IPS-18a (cell line): Measurements from ENCODE around the gene SHROOM3.

Experiments
- H3K27ac ChIP-seq: one replicate; pipeline ENCODE4 v1.5.1; 2013; ENCODE audit warnings: low read length
- H3K27me3 ChIP-seq: one replicate; pipeline ENCODE4 v1.6.1; 2013; ENCODE audit warnings: mild to moderate bottlenecking, low read length; ENCODE audit not compliant: control insufficient read depth, insufficient read depth
- H3K36me3 ChIP-seq: one replicate; pipeline ENCODE4 v1.6.1; 2013; ENCODE audit warnings: low read depth, low read length; ENCODE audit not compliant: control insufficient read depth
- H3K4me1 ChIP-seq: one replicate; pipeline ENCODE4 v1.6.1; 2013; ENCODE audit warnings: low read depth, low read length; ENCODE audit not compliant: control insufficient read depth
- H3K4me3 ChIP-seq: one replicate; pipeline ENCODE4 v1.5.1; 2013; ENCODE audit warnings: low read length
- H3K9ac ChIP-seq: one replicate; pipeline ENCODE4 v1.6.1; 2013; ENCODE audit warnings: mild to moderate bottlenecking, low read length, moderate library complexity
- H3K9me3 ChIP-seq: one replicate; pipeline ENCODE4 v1.6.1; 2013; ENCODE audit warnings: low read depth, low read length; ENCODE audit not compliant: control insufficient read depth

Gene SHROOM3

DNA sequence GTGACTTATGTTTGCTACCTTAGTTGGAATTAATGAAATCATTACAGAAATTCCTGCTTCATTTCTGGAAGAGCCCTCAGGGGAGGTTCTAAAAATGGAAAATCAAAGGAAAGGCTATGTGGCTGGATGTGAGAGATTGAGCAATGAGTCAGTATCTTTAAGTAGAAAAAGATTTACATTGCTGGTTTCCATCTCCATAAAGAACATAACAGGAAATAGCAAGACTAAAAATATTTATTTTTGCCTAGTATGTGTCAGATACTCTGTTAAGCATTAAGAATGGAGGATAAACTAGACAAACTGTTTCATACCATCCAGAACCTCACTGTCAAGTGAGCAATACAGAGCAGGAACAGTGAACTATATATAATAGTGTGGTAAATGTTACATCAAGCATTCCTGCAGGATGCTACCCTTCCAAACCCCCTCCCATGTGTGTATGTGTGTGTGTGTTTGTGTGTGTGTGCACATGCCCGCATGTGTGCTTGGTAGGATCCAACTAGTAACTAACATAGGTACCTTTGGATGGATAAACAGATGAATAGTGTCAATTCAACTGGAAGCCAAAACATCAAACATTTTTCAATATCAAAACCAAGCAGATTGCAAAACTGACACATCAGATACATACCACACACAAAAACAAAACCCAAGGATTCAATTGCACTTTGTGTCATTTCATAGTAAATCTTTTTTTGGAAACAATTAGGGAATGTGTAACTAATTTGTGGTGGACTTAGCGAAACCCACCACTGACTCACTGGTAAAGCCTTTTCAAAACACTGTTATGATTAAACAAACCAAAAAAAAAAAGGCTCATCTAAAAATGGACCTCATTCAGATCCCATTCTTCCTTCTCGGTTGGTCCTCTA is 223.4 kb downstream of the SHROOM3 start:
- Histone ChIP-seq H3K27ac (no peak overlapping the region), H3K4me1 (no peaks in the 10 kb centered on the region), H3K9ac (no peak overlapping the region), H3K36me3 (no peaks in the 10 kb centered on the region), H3K9me3 (no peaks in the 10 kb centered on the region), H3K4me3 (no peak overlapping the region), H3K27me3 (no peaks in the 10 kb centered on the region)

DNA sequence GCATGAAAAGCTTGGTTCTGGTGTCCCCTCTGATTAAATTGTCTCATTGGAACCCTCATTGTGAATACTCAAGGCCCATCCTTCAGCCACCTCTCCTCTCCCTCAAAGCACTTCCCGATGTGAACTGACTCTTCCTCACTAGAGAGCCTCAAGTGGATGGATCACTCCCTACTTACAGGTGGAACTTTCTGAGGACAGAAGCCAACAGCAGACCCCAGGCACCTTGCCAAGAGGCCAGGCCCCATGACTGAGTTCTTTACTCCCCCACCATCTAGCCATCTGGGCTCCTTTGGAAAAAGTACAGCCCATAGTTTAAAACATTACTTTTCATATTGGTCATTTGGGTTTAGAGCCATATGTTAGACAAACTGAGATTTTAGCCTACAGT is 224.1 kb downstream of the SHROOM3 start:
- no peaks in the 10 kb centered on the region for H3K9me3 ChIP-seq
- no peaks in the 10 kb centered on the region for H3K36me3 ChIP-seq
- H3K27ac ChIP-seq: no peak overlapping the region
- H3K4me3 ChIP-seq: no peak overlapping the region
- H3K9ac ChIP-seq: no peak overlapping the region
- H3K27me3 ChIP-seq: no peaks in the 10 kb centered on the region
- no peaks in the 10 kb centered on the region for H3K4me1 ChIP-seq

DNA sequence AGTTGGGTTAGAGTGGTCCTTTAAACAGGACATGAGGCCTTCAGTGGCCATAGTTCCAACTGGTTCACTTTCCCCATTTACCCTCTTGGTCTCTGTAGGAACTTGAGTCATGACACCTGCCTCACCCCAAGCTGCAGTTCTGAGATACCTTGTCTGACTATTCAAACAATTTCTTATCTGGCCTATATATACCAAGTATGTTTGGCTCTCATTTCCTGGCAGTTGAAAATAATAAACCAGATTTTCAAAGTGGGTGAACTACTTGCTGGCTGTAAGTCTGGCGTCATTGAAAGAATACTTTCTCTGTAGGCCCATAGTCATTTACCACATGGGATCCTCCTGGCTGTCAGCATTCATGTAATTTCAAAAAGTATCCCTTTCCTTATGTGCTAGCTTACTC is 228.8 kb downstream of the SHROOM3 start:
- Histone ChIP-seq H3K36me3 (no peaks in the 10 kb centered on the region), H3K27ac (no peak overlapping the region), H3K27me3 (no peaks in the 10 kb centered on the region), H3K4me1 (no peaks in the 10 kb centered on the region), H3K9me3 (no peaks in the 10 kb centered on the region), H3K4me3 (no peak overlapping the region), H3K9ac (no peak overlapping the region)

DNA sequence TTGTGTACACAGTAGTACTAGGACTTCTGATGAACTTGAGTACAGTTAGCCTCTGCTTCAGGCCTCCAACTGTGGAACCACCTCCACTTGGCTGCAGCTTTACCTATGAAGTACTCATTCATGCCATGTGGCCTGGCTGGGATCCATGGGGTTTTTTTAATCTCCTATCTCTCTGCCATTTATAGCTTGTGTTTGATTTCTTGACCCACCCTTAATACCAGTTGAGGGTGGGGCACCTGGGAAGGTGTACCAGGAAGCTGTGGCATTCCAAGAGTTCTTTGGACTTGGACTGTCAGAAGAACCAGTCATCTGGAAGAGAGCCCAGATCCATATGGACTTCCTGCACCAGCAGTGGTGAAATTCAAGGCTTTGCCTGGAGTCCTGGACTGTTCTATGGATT is 230.1 kb downstream of the SHROOM3 start:
- H3K9ac ChIP-seq: no peak overlapping the region

DNA sequence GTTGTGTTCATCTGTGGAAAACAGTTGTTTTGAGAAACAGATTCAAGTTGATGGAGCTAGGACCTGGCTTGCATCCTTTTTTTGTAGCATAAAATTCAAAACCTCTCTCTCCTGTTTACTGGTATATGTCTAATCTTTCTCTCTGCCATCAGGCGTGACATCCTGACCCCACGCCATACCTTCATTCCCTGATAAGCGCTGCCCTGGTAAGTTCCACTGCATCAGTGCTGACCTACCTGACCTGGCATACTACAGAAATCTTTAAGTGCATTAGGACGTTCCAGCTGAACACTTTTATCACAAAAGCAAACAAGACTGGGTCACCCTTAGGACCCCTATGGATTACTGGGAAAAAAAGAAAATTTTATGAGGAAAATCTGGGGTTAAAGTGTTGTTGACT is 230.7 kb downstream of the SHROOM3 start:
- Histone ChIP-seq H3K9me3 (no peaks in the 10 kb centered on the region), H3K27me3 (no peaks in the 10 kb centered on the region), H3K4me3 (no peak overlapping the region), H3K9ac (no peak overlapping the region), H3K27ac (no peak overlapping the region), H3K4me1 (no peaks in the 10 kb centered on the region), H3K36me3 (no peaks in the 10 kb centered on the region)

More for the DNA sequence above, 230.1 kb downstream of the SHROOM3 start:
- H3K4me1 ChIP-seq: no peaks in the 10 kb centered on the region
- no peak overlapping the region for H3K27ac ChIP-seq
- no peaks in the 10 kb centered on the region for H3K27me3 ChIP-seq
- no peaks in the 10 kb centered on the region for H3K9me3 ChIP-seq
- H3K4me3 ChIP-seq: no peak overlapping the region
- H3K36me3 ChIP-seq: no peaks in the 10 kb centered on the region

DNA sequence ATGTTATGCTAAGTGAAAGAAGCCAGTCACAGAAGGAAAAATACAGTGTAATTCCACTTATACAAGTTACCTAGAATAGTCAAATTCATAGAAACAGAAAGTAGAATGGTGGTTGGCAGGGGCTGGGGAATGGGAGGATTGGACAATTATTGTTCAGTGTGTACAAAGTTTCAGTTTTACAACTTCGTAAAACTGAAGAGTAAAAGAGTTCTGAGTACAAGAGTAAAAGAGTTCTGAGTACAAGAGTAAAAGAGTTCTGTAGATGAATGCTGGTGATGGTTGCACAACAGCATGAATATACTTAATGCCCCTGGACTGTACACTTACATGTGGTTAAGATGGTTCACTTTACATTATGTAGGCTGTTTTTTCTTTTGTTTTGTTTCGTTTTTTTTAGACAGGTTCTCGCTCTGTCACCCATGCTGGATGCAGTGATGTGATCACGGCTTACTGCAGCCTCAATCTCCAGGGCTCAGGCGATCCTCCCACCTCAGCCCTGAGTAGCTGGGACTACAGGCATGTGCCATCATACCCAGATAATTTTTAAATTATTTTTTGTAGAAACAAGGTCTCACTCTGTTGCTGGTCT is 232.0 kb downstream of the SHROOM3 start:
- H3K4me1 ChIP-seq: no peaks in the 10 kb centered on the region
- H3K36me3 ChIP-seq: no peaks in the 10 kb centered on the region
- no peak overlapping the region for H3K9ac ChIP-seq
- no peaks in the 10 kb centered on the region for H3K9me3 ChIP-seq
- H3K27ac ChIP-seq: no peak overlapping the region
- H3K27me3 ChIP-seq: no peaks in the 10 kb centered on the region
- no peak overlapping the region for H3K4me3 ChIP-seq

DNA sequence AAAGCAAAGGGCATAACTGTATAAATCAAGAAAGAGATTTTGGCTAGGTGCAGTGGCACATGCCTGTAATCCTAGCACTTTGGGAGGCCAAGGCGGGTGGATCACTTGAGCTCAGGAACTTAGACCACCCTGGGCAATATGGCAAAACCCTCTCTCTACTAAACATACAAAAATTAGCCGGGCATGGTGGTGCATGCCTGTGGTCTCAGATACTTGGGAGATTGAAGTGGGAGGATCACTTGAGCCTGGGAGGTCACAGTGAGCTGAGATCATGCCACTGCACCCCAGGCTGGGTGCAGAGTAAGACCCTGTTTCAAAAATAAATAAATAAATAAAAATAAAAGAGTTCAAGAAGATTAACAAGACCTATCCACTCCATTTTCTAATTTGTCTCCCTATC is 235.6 kb downstream of the SHROOM3 start:
- no peak overlapping the region for H3K27ac ChIP-seq
- H3K4me3 ChIP-seq: no peak overlapping the region
- no peaks in the 10 kb centered on the region for H3K36me3 ChIP-seq
- H3K27me3 ChIP-seq: no peaks in the 10 kb centered on the region
- no peaks in the 10 kb centered on the region for H3K4me1 ChIP-seq
- H3K9ac ChIP-seq: no peak overlapping the region
- no peaks in the 10 kb centered on the region for H3K9me3 ChIP-seq

DNA sequence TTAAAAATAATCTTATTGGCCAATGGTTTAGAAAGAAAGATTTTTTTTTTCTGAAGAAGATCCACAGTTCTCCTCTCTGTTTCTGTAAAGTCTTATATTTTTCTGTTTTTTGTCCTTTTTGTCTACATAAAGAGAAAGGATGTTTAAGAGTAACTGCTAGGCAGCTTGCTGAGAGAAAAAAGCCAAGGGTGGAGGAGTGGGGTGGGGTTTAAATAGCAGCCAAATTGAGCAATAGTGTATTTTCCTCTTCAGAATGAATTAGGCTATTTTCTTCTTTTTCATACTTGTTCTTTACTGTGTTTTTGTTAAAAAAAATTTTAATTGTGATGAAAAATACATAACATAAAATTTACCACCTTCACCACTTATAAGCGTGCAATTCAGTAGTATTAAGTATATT is 238.3 kb downstream of the SHROOM3 start:
- Histone ChIP-seq H3K4me3 (no peak overlapping the region), H3K9me3 (no peaks in the 10 kb centered on the region), H3K9ac (no peak overlapping the region), H3K4me1 (no peaks in the 10 kb centered on the region), H3K27me3 (no peaks in the 10 kb centered on the region), H3K36me3 (no peaks in the 10 kb centered on the region), H3K27ac (no peak overlapping the region)

DNA sequence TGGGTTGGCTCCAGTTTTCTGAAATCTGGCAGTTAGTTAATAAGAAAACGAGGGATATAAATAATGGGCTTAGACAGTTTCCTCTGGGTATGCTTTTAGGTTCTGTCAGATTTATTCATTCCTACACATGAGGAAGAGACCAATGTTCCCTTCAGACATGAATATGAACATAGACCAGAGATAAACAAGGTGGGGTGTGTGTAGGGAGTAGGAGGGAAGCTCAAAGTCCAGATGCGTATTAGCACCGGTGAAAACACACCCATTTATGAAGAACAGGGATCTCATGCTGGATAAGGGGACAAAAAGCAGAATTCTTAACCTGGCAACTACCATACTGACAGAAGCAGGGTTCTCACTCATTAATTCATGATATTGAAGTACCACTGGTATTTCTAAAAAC is 240.0 kb downstream of the SHROOM3 start:
- no peaks in the 10 kb centered on the region for H3K9me3 ChIP-seq
- H3K36me3 ChIP-seq: no peaks in the 10 kb centered on the region
- H3K4me3 ChIP-seq: no peak overlapping the region
- no peak overlapping the region for H3K9ac ChIP-seq
- no peak overlapping the region for H3K27ac ChIP-seq
- H3K27me3 ChIP-seq: no peaks in the 10 kb centered on the region
- H3K4me1 ChIP-seq: no peaks in the 10 kb centered on the region

DNA sequence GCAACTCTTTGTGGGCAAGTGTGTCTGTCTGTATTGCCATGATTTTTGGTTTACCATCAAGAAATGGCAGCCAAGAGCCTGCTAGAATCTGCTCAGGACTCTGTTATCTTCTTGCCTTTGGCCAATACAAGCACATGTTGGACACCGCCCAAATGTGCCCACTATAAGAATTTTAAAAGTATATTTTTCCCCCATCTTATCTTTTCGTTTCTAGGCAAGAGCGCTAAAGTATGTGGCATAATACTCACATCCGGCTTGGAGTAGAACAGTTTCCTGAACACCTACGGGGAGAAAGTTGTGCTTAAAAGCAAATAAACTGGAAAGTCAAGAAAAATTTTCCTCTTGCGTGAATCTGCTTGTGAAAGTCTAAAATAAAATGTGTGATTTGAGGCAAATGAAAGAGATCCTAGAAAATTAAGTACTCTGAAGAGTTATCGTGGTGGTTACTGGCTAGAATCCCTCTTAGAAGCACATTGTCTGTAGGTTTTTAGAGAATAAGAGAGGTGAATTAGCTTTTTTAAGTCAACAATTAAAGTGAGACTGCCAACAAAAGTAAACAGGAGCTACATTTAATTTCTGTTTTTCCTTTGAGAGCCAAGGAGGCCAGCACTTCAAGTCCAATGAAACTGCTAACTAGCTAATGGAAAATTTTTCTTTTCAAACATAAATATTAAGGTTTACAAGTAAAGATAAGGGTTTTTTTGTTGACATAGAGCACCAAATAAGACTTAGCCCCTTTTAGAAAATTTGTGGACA is 242.7 kb downstream of the SHROOM3 start:
- Histone ChIP-seq H3K4me1 (no peaks in the 10 kb centered on the region), H3K9ac (no peak overlapping the region), H3K9me3 (no peaks in the 10 kb centered on the region), H3K27me3 (no peaks in the 10 kb centered on the region), H3K36me3 (no peaks in the 10 kb centered on the region), H3K27ac (no peak overlapping the region), H3K4me3 (no peak overlapping the region)

DNA sequence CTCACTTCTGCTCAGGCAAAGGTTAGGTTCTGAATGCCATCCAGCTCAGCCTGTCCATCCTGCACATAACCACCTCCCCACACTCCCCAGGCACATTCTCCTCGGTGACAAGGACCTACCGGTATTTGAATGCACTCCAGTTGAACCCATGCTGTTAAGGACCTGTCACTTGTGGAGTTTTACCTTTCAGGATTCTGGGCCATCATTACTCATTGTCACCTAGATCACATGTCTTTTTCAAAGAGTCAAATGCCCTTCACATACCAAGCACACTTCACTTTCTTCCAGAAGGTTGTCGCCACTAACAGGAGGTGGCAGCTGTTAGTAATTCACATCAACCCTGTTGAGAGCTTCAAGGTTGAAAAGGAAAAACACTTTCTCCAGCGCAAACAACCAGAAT is 244.7 kb downstream of the SHROOM3 start:
- Histone ChIP-seq H3K27me3 (no peaks in the 10 kb centered on the region), H3K4me3 (no peak overlapping the region), H3K9ac (no peak overlapping the region), H3K36me3 (no peaks in the 10 kb centered on the region), H3K4me1 (no peaks in the 10 kb centered on the region), H3K27ac (no peak overlapping the region), H3K9me3 (no peaks in the 10 kb centered on the region)
